HEK293 (cell line): ENCODE results near the gene TRIP10.

Experiments
- MYNN ChIP-seq: fragments of 450-650 bp; formaldehyde crosslinking; IDR thresholded peaks from 2 replicates; pipeline ENCODE4 v1.5.1; 2016; ENCODE audit warnings: missing biosample characterization, missing genetic modification characterization, borderline replicate concordance
- SCRT2 ChIP-seq: fragments of 450-650 bp; formaldehyde crosslinking; IDR thresholded peaks from 2 replicates; pipeline ENCODE4 v1.5.1; 2016; ENCODE audit warnings: missing biosample characterization, missing genetic modification characterization
- ZBTB21 ChIP-seq: fragments of 450-650 bp; formaldehyde crosslinking; IDR thresholded peaks from 2 replicates; pipeline ENCODE4 v1.5.1; 2017; ENCODE audit warnings: missing biosample characterization, missing genetic modification characterization
- ZBTB8A ChIP-seq: fragments of 450-650 bp; formaldehyde crosslinking; IDR thresholded peaks from 2 replicates; pipeline ENCODE4 v1.5.1; 2016; ENCODE audit warnings: missing biosample characterization, missing genetic modification characterization
- ZEB2 ChIP-seq: fragments of 450-650 bp; formaldehyde crosslinking; IDR thresholded peaks from 2 replicates; pipeline ENCODE4 v1.5.1; 2016; ENCODE audit warnings: missing biosample characterization, missing genetic modification characterization
- ZNF211 ChIP-seq: fragments of 450-650 bp; formaldehyde crosslinking; IDR thresholded peaks from 2 replicates; pipeline ENCODE4 v1.5.1; 2016; ENCODE audit warnings: low read depth, missing biosample characterization, missing genetic modification characterization
- ZNF423 ChIP-seq: fragments of 450-650 bp; formaldehyde crosslinking; IDR thresholded peaks from 2 replicates; pipeline ENCODE4 v1.5.1; 2016; ENCODE audit warnings: missing biosample characterization, missing genetic modification characterization
- ZNF510 ChIP-seq: fragments of 450-650 bp; formaldehyde crosslinking; IDR thresholded peaks from 2 replicates; pipeline ENCODE4 v1.5.1; 2018; ENCODE audit warnings: mild to moderate bottlenecking, missing genetic modification characterization, missing biosample characterization; ENCODE audit not compliant: insufficient replicate concordance
- ZNF785 ChIP-seq: fragments of 450-650 bp; formaldehyde crosslinking; IDR thresholded peaks from 2 replicates; pipeline ENCODE4 v1.5.1; 2016; ENCODE audit warnings: missing biosample characterization, missing genetic modification characterization
- TF ChIP-seq, protein P1 (sequence below): fragments of 450-650 bp; formaldehyde crosslinking; IDR thresholded peaks from 2 replicates; pipeline ENCODE4 v1.5.1; 2016; ENCODE audit warnings: missing biosample characterization, missing genetic modification characterization
- TF ChIP-seq, protein P2 (sequence below): IDR thresholded peaks from 2 replicates; pipeline ENCODE4 v1.6.1; 2011; ENCODE audit warnings: mild to moderate bottlenecking, low read depth, low read length, borderline replicate concordance
- TF ChIP-seq, protein P3 (sequence below): fragments of 450-650 bp; formaldehyde crosslinking; conservative IDR thresholded peaks from 2 replicates; pipeline ENCODE4 v1.5.1; 2016; ENCODE audit warnings: low read depth, missing biosample characterization, missing genetic modification characterization
- TF ChIP-seq, protein P4 (sequence below): fragments of 450-650 bp; formaldehyde crosslinking; IDR thresholded peaks from 2 replicates; pipeline ENCODE4 v1.5.1; 2016; ENCODE audit warnings: missing biosample characterization, missing genetic modification characterization

DNA sequence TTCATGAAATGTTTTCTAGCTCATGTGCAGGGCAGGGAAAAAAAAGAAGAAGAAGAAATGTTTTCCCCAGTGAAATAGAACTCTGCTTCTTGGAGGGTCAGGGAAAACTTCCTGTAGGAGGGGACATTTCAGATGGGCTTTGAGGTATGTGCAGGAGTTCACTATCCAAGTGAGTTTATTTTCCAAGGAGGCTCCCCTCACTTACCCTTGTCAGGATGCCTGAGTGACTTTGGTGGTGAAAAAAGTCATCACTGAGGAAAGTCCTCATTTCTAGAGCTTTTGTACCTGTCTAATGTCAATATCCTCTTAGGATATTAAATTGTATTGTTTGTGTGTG is 18.4 kb upstream of the TRIP10 start:
- no peak for TF ChIP-seq ZNF211
- TF ChIP-seq, protein P1, sequence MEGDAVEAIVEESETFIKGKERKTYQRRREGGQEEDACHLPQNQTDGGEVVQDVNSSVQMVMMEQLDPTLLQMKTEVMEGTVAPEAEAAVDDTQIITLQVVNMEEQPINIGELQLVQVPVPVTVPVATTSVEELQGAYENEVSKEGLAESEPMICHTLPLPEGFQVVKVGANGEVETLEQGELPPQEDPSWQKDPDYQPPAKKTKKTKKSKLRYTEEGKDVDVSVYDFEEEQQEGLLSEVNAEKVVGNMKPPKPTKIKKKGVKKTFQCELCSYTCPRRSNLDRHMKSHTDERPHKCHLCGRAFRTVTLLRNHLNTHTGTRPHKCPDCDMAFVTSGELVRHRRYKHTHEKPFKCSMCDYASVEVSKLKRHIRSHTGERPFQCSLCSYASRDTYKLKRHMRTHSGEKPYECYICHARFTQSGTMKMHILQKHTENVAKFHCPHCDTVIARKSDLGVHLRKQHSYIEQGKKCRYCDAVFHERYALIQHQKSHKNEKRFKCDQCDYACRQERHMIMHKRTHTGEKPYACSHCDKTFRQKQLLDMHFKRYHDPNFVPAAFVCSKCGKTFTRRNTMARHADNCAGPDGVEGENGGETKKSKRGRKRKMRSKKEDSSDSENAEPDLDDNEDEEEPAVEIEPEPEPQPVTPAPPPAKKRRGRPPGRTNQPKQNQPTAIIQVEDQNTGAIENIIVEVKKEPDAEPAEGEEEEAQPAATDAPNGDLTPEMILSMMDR = no peak
- TF ChIP-seq ZBTB8A (tag by site-specific recombination) = no peak
- TF ChIP-seq SCRT2 (tag by site-specific recombination) = no peak
- TF ChIP-seq ZNF510 (tag by site-specific recombination) = no peak
- no peak for TF ChIP-seq ZNF423 (tag by site-specific recombination)
- no peak for TF ChIP-seq ZEB2
- TF ChIP-seq ZBTB21 (tag by site-specific recombination) = no peak
- TF ChIP-seq, protein P2, sequence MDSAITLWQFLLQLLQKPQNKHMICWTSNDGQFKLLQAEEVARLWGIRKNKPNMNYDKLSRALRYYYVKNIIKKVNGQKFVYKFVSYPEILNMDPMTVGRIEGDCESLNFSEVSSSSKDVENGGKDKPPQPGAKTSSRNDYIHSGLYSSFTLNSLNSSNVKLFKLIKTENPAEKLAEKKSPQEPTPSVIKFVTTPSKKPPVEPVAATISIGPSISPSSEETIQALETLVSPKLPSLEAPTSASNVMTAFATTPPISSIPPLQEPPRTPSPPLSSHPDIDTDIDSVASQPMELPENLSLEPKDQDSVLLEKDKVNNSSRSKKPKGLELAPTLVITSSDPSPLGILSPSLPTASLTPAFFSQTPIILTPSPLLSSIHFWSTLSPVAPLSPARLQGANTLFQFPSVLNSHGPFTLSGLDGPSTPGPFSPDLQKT = no peak
- TF ChIP-seq MYNN = no peak
- TF ChIP-seq, protein P3, sequence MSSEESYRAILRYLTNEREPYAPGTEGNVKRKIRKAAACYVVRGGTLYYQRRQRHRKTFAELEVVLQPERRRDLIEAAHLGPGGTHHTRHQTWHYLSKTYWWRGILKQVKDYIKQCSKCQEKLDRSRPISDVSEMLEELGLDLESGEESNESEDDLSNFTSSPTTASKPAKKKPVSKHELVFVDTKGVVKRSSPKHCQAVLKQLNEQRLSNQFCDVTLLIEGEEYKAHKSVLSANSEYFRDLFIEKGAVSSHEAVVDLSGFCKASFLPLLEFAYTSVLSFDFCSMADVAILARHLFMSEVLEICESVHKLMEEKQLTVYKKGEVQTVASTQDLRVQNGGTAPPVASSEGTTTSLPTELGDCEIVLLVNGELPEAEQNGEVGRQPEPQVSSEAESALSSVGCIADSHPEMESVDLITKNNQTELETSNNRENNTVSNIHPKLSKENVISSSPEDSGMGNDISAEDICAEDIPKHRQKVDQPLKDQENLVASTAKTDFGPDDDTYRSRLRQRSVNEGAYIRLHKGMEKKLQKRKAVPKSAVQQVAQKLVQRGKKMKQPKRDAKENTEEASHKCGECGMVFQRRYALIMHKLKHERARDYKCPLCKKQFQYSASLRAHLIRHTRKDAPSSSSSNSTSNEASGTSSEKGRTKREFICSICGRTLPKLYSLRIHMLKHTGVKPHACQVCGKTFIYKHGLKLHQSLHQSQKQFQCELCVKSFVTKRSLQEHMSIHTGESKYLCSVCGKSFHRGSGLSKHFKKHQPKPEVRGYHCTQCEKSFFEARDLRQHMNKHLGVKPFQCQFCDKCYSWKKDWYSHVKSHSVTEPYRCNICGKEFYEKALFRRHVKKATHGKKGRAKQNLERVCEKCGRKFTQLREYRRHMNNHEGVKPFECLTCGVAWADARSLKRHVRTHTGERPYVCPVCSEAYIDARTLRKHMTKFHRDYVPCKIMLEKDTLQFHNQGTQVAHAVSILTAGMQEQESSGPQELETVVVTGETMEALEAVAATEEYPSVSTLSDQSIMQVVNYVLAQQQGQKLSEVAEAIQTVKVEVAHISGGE (tag by site-specific recombination) = no peak
- no peak for TF ChIP-seq ZNF785 (tag by site-specific recombination)
- TF ChIP-seq, protein P4, sequence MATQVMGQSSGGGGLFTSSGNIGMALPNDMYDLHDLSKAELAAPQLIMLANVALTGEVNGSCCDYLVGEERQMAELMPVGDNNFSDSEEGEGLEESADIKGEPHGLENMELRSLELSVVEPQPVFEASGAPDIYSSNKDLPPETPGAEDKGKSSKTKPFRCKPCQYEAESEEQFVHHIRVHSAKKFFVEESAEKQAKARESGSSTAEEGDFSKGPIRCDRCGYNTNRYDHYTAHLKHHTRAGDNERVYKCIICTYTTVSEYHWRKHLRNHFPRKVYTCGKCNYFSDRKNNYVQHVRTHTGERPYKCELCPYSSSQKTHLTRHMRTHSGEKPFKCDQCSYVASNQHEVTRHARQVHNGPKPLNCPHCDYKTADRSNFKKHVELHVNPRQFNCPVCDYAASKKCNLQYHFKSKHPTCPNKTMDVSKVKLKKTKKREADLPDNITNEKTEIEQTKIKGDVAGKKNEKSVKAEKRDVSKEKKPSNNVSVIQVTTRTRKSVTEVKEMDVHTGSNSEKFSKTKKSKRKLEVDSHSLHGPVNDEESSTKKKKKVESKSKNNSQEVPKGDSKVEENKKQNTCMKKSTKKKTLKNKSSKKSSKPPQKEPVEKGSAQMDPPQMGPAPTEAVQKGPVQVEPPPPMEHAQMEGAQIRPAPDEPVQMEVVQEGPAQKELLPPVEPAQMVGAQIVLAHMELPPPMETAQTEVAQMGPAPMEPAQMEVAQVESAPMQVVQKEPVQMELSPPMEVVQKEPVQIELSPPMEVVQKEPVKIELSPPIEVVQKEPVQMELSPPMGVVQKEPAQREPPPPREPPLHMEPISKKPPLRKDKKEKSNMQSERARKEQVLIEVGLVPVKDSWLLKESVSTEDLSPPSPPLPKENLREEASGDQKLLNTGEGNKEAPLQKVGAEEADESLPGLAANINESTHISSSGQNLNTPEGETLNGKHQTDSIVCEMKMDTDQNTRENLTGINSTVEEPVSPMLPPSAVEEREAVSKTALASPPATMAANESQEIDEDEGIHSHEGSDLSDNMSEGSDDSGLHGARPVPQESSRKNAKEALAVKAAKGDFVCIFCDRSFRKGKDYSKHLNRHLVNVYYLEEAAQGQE (tag by site-specific recombination) = no peak
